Common myeloid progenitor, CD34-positive (primary cell): ENCODE data around the gene SLC9C2.
"Not testable (repeated sequence)": the region's sequence is repeated elsewhere in the genome, so short reads cannot be mapped to it uniquely, and the experiment has no call there.

ENCODE experiments used
- CTCF ChIA-PET: fragments of 350-600 bp; sonication (Branson Sonifier 250); formaldehyde crosslinking; loops from one replicate; lab custom pipeline; 2021; ENCODE audit warnings: antibody characterized with exemption; lab: Charles Lee
- POLR2A ChIA-PET: fragments of 350-600 bp; sonication (Branson Sonifier 250); formaldehyde crosslinking; loops from one replicate; lab custom pipeline; 2021; ENCODE audit warnings: antibody characterized with exemption; lab: Charles Lee
- DNase-seq, 3 donors: peaks; one replicate each; pipeline versions ENCODE4 v3.0.0 to v3.0.0-alpha.2; 2013
- H3K27ac ChIP-seq, 2 experiments: 1 replicate in 1 of 2; 2 replicates in 1 of 2; pipeline ENCODE4 v1.7.0; 2013; ENCODE audit warnings: inconsistent platforms in 2 of 2, low read length in 2 of 2, mild to moderate bottlenecking in 2 of 2, low read depth in 1 of 2, moderate library complexity in 1 of 2; ENCODE audit not compliant: severe bottlenecking in 2 of 2, insufficient read depth in 1 of 2, poor library complexity in 1 of 2
- H3K27me3 ChIP-seq, 5 experiments: replicated peaks in 2 of 5; 1 replicate in 3 of 5; 2 replicates in 2 of 5; pipeline versions ENCODE4 v1.6.1 to v1.7.0; 2013; ENCODE audit warnings: low read length in 4 of 5, mild to moderate bottlenecking in 2 of 5, moderate library complexity in 2 of 5, inconsistent platforms in 1 of 5; ENCODE audit not compliant: insufficient read depth in 5 of 5, control insufficient read depth in 4 of 5
- H3K36me3 ChIP-seq, 4 experiments: 1 replicate in 2 of 4; 2 replicates in 2 of 4; pipeline versions ENCODE4 v1.6.1 to v1.7.0; 2013; ENCODE audit warnings: low read length in 3 of 4, control low read depth in 1 of 4, mild to moderate bottlenecking in 1 of 4; ENCODE audit not compliant: control insufficient read depth in 4 of 4, insufficient read depth in 4 of 4
- H3K4me1 ChIP-seq, 4 experiments: 1 replicate in 3 of 4; 2 replicates in 1 of 4; pipeline versions ENCODE4 v1.6.1 to v1.7.1; 2013; ENCODE audit warnings: low read length in 3 of 4, mild to moderate bottlenecking in 3 of 4, control low read depth in 1 of 4, inconsistent platforms in 1 of 4, moderate library complexity in 1 of 4; ENCODE audit not compliant: control insufficient read depth in 4 of 4, insufficient read depth in 4 of 4; ENCODE audit errors: control extremely low read depth in 1 of 4
- H3K4me3 ChIP-seq, 7 experiments: 1 replicate in 4 of 7; 2 replicates in 3 of 7; pipeline versions ENCODE4 v1.5.1 to v1.7.0; 2013; ENCODE audit warnings: mild to moderate bottlenecking in 7 of 7, low read length in 6 of 7, moderate library complexity in 6 of 7, inconsistent platforms in 2 of 7, low read depth in 2 of 7, control low read depth in 1 of 7; ENCODE audit not compliant: insufficient read depth in 4 of 7, control insufficient read depth in 1 of 7; ENCODE audit errors: extremely low read depth in 1 of 7
- H3K9me3 ChIP-seq, 5 experiments: 1 replicate in 4 of 5; 2 replicates in 1 of 5; pipeline versions ENCODE4 v1.6.1 to v1.7.1; 2013; ENCODE audit warnings: low read length in 4 of 5, mild to moderate bottlenecking in 2 of 5, inconsistent platforms in 1 of 5, low read depth in 1 of 5, moderate library complexity in 1 of 5; ENCODE audit not compliant: control insufficient read depth in 4 of 5, insufficient read depth in 2 of 5; ENCODE audit errors: control extremely low read depth in 1 of 5
- WGBS: methylation state at CpG from one replicate; pipeline ENCODE4 v1.1.5; 2013; ENCODE audit not compliant: insufficient coverage; 5-methylcytosine and 5-hydroxymethylcytosine counted together

SLC9C2 gene

GRCh38 chr1:173474097-173474779, 128.6 kb downstream of the SLC9C2 start:
- CTCF ChIA-PET, result interaction anchor here (0.8 kb wide), 1 partner anchor 44 kb away, joined by 3 read pairs; no protein-coding TSS in a partner anchor
- Histone ChIP-seq H3K9me3 (peaks cover 0 to 19% (median 11%) of the 10 kb centered on the region in 5 experiments), H3K4me3 (no peak overlapping the region), H3K36me3 (peaks cover 0 to 3% (median under 1%) of the 10 kb centered on the region in 4 experiments), H3K4me1 (peaks cover 15 to 28% (median 22%) of the 10 kb centered on the region in 4 experiments), H3K27ac (no peak overlapping the region), H3K27me3 (no peaks in the 10 kb centered on the region)
- no peak for DNase-seq
- POLR2A ChIA-PET, result no interaction called here
- WGBS, result 100% methylated on average over 3 of the region's 5 CpGs

- POLR2A ChIA-PET, result interaction anchor here (0.6 kb wide), 1 partner anchor 16 kb away, joined by 8 read pairs; no protein-coding TSS in a partner anchor
- WGBS, result 95% methylated on average over 2 of the region's 2 CpGs
- H3K36me3 ChIP-seq, result peaks cover 0 to 3% (median 2%) of the 10 kb centered on the region in 4 experiments
- peaks cover 0 to 24% (median 11%) of the 10 kb centered on the region in 5 experiments for H3K9me3 ChIP-seq
- peaks cover 10 to 22% (median 17%) of the 10 kb centered on the region in 4 experiments for H3K4me1 ChIP-seq
- CTCF ChIA-PET, result interaction anchor here (0.6 to 1.1 kb wide), 3 partner anchors 15 to 43 kb away, joined by 3 to 5 read pairs (median 3); no protein-coding TSS in a partner anchor
- no peak overlapping the region for H3K4me3 ChIP-seq
- DNase-seq, result no peak
- no peaks in the 10 kb centered on the region for H3K27me3 ChIP-seq
- no peak overlapping the region for H3K27ac ChIP-seq
Observed at GRCh38 chr1:173473599-173474011, 129.3 kb downstream of the SLC9C2 start.

DNA sequence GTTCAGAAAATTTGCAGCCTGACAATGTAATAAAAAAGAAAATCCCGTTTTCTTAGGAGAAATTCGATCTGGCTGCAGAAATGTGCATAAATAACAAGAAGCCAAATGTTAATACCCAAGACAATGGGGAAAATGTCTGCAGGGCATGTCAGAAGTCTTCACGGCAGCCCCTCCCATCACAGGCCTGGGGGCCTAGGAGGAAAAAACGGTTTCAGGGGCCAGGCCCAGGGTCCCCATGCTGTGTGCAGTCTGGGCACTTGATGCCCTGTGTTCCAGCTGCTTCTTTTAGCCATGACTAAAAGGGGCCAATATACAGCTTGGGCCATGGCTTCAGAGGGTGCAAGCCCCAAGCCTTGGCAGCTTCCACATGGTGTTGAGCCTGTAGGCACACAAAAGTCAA, 132.3 kb downstream of the SLC9C2 start:
- H3K9me3 ChIP-seq, result peaks cover 0 to 26% (median 16%) of the 10 kb centered on the region in 5 experiments
- H3K27me3 ChIP-seq, result no peaks in the 10 kb centered on the region
- ChIA-PET CTCF (no interaction called here), POLR2A (no interaction called here)
- H3K4me1 ChIP-seq, result no peaks in the 10 kb centered on the region
- no peak overlapping the region for H3K4me3 ChIP-seq
- H3K27ac ChIP-seq, result no peak overlapping the region
- WGBS, result 98% methylated on average over 4 of the region's 4 CpGs
- H3K36me3 ChIP-seq, result peaks cover 0 to 4% (median 3%) of the 10 kb centered on the region in 4 experiments
- DNase-seq, result no peak

- H3K27me3 ChIP-seq, result no peaks in the 10 kb centered on the region
- POLR2A ChIA-PET, result no interaction called here
- H3K9me3 ChIP-seq, result peaks cover 0 to 26% (median 16%) of the 10 kb centered on the region in 5 experiments
- CTCF ChIA-PET, result no interaction called here
- WGBS, result 90% methylated on average over 2 of the region's 3 CpGs
- H3K4me1 ChIP-seq, result no peaks in the 10 kb centered on the region
- no peak overlapping the region for H3K27ac ChIP-seq
- peaks cover 0 to 5% (median 3%) of the 10 kb centered on the region in 4 experiments for H3K36me3 ChIP-seq
- no peak for DNase-seq
- no peak overlapping the region for H3K4me3 ChIP-seq
Observed at GRCh38 chr1:173469656-173470055, 133.2 kb downstream of the SLC9C2 start.

DNA sequence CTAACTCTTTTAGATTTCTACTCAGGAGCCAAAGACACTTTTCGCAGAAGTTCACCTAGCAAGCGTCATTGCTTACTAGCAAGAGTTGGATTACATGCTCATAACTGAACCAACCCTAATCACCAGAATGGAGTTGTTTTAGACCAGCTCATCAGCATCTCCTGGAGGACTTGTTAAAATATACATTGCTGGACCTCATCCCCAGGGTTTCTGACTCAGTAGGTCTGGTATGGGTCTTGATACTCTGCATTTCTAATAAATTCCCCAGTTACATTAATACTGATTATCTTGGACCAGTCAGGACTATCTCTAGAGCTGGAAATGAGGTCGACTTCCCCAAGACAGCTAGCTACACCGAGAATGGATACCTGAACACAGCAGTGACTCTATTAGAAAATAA, 135.4 kb downstream of the SLC9C2 start:
- CTCF ChIA-PET, result interaction anchor here (1.0 to 1.5 kb wide), 2 partner anchors 8 to 521 kb away, joined by 3 to 5 read pairs; no protein-coding TSS in a partner anchor
- POLR2A ChIA-PET, result no interaction called here
- no peak for DNase-seq
- Histone ChIP-seq H3K9me3 (peaks cover 2 to 38% (median 16%) of the 10 kb centered on the region in 5 experiments), H3K27ac (no peak overlapping the region), H3K36me3 (peaks cover 0 to 5% (median 2%) of the 10 kb centered on the region in 4 experiments), H3K4me3 (no peak overlapping the region), H3K4me1 (no peaks in the 10 kb centered on the region), H3K27me3 (no peaks in the 10 kb centered on the region)
- 94% methylated on average over 2 of the region's 4 CpGs for WGBS

GRCh38 chr1:173464185-173464584, 138.7 kb downstream of the SLC9C2 start:
- H3K4me1 ChIP-seq, DNase-seq, POLR2A ChIA-PET, H3K27me3 ChIP-seq, H3K27ac ChIP-seq: not testable (repeated sequence)
- WGBS, result 100% methylated on average over 1 of the region's 2 CpGs
- H3K9me3 ChIP-seq, result peaks cover 2 to 22% (median 5%) of the 10 kb centered on the region in 5 experiments
- peak overlapping the region in 1 of 7 experiments; percentile 2 for H3K4me3 ChIP-seq
- peaks cover 7 to 27% (median 14%) of the 10 kb centered on the region in 4 experiments for H3K36me3 ChIP-seq
- CTCF ChIA-PET, result interaction anchor here (1.2 to 2.2 kb wide), 2 partner anchors 8 to 32 kb away, joined by 3 to 5 read pairs; no protein-coding TSS in a partner anchor

GRCh38 chr1:173462666-173463065, 140.2 kb downstream of the SLC9C2 start:
- CTCF ChIA-PET, result interaction anchor here (1.0 to 2.2 kb wide), 3 partner anchors 10 to 33 kb away, joined by 3 to 5 read pairs (median 3); no protein-coding TSS in a partner anchor
- DNase-seq, H3K27ac ChIP-seq, H3K4me3 ChIP-seq, H3K4me1 ChIP-seq, POLR2A ChIA-PET, H3K27me3 ChIP-seq: not testable (repeated sequence)
- WGBS, result 100% methylated on average over 1 of the region's 2 CpGs
- peaks cover 0 to 16% (median 2%) of the 10 kb centered on the region in 5 experiments for H3K9me3 ChIP-seq
- H3K36me3 ChIP-seq, result peaks cover 7 to 27% (median 13%) of the 10 kb centered on the region in 4 experiments
